ENCODE measurements around the gene SULT1B1.
A peak's percentile ranks its signal among the peaks of the same experiment; 100 is the strongest.
"Not testable (repeated sequence)": the region's sequence is repeated elsewhere in the genome, so short reads cannot be mapped to it uniquely, and the experiment has no call there.

SULT1B1 gene

GRCh38 chr4:69760455-69760854 lies at the start of gene SULT1B1:
Gene SULT1B1 (minus strand): TSS chr4:69760620. CDS start chr4:69755217, 5,403 bp downstream.
- DNase-seq (ENCODE audit: low read depth) = no peak

DNA sequence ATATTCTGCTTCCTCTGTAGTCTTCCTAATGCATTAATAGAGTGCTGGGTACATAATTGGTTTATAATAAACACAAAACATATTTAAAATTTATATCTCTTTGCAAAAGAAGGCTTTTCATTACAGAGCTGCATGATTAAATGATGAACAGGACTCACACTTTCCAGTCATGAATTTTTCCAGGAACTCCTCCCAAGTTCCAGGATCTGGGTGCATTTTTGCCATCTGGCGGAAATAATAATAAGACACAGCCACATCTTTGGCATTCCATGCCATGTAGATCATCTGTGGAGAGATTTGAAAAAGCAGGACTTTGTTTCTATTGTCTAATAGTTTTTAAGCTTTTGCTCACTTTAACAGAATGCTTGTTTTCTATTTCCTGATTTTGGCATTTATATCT lies 40.2 kb upstream of the SULT1B1 start:
- peak; percentile 3 for DNase-seq (ENCODE audit: low read depth)

- DNase-seq (ENCODE audit: low read depth) = no peak
These were observed 38.9 kb upstream of the SULT1B1 start for GRCh38 chr4:69799337-69799736.

GRCh38 chr4:69793732-69794131 lies 33.3 kb upstream of the SULT1B1 start:
- DNase-seq (ENCODE audit: low read depth) = no peak

DNA sequence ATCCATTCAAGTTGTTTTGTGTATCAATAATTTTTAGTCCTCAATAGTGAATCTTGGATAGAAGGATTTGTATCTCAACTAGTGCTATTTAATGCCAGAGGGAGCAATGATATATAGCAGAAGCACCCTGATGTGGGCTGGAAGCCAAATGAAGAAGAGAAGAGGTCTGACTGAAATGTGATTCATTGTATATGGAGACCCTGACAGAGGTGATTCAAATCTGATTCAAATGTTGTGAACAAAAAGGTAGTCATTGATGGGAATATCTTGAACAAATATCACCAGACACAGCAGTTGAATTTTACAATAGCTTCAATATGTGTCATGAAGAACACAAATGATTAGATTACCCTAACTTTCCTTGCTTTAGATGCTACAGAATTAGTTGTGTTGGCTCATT lies 27.5 kb upstream of the SULT1B1 start:
- DNase-seq (ENCODE audit: low read depth) = no peak

GRCh38 chr4:69786547-69786946 lies 26.1 kb upstream of the SULT1B1 start:
- DNase-seq (ENCODE audit: low read depth) = no peak

GRCh38 chr4:69785211-69785831 lies 24.9 kb upstream of the SULT1B1 start:
- DNase-seq (ENCODE audit: low read depth) = no peak

- DNase-seq (ENCODE audit: low read depth) = no peak
These were observed 22.4 kb upstream of the SULT1B1 start for GRCh38 chr4:69782651-69783310.

- no peak for DNase-seq (ENCODE audit: low read depth)
These were observed 21.3 kb upstream of the SULT1B1 start for GRCh38 chr4:69781458-69782418.

- no peak for DNase-seq (ENCODE audit: low read depth)
These were observed 19.7 kb upstream of the SULT1B1 start for GRCh38 chr4:69780141-69780540.

DNA sequence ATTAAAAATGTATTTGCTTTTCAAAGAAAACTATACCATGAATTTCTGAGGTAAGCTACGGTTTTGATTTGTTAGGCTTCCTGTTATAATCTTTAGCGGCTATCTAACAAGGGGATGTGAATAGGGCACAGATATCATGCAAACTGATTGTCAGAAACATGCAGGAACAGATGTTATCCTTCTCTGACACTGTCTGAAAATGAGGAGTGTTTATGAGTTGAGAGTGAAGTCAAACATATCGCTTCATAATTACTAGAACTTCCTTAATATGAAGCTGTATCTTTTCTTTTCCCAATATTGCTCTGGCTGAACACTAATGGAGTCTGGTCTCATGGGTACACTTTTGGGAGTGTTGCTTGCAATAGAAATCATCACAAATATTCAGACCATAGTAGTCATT lies 16.3 kb upstream of the SULT1B1 start:
- no peak for DNase-seq (ENCODE audit: low read depth)

- no peak for DNase-seq (ENCODE audit: low read depth)
These were observed 15.0 kb upstream of the SULT1B1 start for GRCh38 chr4:69775321-69775867.

GRCh38 chr4:69773484-69773883 lies 13.1 kb upstream of the SULT1B1 start:
- no peak for DNase-seq (ENCODE audit: low read depth)

DNA sequence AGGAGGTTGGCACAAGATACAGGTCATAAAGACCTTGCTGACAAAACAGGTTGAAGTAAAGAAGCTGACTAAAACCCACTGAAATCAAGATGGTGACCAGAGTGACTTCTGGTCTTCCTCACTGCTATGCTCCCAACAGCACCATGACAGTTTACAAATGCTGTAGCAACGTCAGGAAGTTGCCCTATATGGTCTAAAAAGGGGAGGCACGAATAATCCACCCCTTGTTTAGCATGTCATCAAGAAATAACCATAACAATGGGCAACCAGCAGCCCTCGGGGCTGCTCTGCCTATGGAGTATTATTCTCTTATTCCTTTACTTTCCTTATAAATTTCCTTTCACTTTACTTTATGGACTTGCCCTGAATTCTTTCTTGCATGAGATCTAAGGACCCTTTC lies 8.1 kb upstream of the SULT1B1 start:
- DNase-seq (ENCODE audit: low read depth) = not testable (repeated sequence)

DNA sequence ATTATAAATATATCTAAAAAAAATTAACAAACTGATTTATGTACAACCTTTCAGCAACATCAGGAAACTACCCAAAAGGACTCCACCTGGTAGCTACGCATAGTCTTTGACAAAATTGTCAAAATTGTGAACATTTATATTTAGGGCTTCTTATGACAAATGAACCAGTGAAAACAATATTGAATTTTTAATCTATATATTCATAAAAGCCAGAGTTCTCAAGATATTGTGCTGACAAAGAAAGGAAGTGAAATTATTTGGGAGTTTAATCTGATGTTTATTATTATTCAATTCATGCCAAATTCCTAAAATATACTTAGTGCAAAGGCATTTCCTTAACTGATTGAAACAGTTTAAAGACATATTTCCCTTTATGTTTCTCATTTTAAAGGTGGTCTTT lies 5.3 kb upstream of the SULT1B1 start:
- no peak for DNase-seq (ENCODE audit: low read depth)

DNA sequence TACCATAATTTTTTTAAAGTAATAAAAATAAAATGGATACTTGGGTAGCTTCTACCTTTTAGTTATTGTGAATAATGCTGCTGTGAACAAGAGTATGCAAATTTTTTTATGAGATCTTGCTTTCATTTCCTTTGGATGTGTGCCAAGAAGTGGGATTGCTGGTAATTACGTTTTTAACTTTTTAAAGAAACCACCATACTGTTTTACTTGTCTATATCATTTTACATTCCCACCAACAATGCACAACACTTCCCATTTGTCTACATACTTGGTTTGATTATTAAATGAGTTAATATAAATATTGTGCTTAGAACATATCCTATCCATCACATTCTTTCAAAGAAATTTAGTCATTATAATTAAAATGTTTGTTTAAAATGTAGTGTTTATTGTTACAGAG lies 3.9 kb upstream of the SULT1B1 start:
- DNase-seq (ENCODE audit: low read depth) = no peak

- DNase-seq (ENCODE audit: low read depth) = no peak
These were observed 2.8 kb upstream of the SULT1B1 start for GRCh38 chr4:69763233-69763632.

GRCh38 chr4:69759189-69759604 lies 1.2 kb downstream of the SULT1B1 start:
- no peak for DNase-seq (ENCODE audit: low read depth)

DNA sequence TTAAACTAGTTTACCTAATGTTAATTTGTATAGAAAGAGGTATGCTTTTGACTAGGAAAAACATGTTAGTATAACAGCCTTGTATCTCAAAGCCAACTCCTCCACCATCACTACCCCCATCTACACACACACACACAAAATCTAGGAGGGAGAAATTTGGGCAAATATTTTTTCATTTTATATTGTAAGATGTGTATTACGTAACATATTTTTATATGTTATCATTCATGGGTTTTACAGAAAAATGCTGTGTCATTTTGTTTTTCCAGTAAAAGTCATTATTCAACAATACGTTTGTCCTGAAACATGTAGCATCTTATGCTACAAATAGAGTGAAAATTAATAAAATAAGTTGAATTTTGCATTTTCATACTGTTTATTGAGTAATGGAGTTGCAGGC lies 3.0 kb downstream of the SULT1B1 start:
- DNase-seq (ENCODE audit: low read depth) = no peak

DNA sequence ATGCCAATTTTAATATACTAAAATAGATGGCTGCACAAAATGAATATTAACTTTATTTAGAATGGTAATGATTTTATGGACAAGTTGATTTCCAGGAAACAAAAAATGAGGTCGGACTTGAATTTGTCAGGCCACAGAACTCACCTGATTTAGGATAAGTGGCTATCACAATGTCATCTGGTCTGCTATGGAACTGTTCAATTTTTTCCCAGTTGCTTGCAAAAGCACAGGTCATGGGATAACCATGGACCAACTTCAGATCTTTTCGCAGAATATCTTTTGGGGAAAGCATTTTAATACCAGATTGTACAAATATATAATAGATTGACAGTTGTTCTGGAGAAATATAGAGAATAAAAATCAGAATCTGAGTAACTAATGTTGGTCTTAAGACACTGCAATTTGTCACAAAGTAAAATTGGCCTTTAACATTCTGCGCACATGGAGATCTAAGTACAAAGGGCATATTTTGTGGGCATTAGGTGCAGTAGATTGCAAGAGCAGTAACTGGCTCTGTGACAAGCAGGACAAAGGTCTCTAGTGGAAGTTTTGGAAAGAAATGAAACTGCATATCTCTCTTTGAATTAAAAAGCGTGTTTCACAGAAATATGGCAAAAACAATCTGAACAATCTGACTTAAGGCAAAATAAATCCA lies 5.4 kb downstream of the SULT1B1 start:
- DNase-seq (ENCODE audit: low read depth) = no peak

- no peak for DNase-seq (ENCODE audit: low read depth)
These were observed 6.7 kb downstream of the SULT1B1 start for GRCh38 chr4:69753686-69754085.

DNA sequence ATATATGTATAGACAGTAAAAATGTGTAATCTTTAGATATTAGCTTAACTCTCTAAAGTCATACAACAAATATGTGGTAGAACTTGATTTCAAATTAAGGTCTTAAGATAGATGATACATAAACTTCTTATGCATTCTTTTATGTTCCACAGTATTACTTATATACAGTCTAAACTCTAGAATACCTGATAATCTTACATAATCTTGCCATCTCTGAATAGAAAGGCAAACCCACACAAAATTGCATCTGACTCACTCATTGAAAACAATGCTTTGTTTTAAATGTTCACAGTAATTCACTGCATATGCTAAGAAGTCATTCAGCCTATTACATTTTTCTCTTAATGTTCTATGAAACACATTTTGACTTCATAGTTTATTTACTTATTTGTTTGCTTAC lies 10.1 kb downstream of the SULT1B1 start:
- DNase-seq (ENCODE audit: low read depth) = no peak
